Neutrophil (primary cell): ENCODE results near the gene COL2A1.

Source experiments
- H3K27ac ChIP-seq: fragments of 200-600 bp; sonication (generic); 2 replicates; pipeline ENCODE4 v1.5.1; 2016; ENCODE audit warnings: mild to moderate bottlenecking, moderate library complexity
- H3K27me3 ChIP-seq: fragments of 200-600 bp; sonication (generic); 2 replicates; pipeline ENCODE4 v1.6.0; 2016; ENCODE audit warnings: mild to moderate bottlenecking
- H3K36me3 ChIP-seq: fragments of 200-600 bp; sonication (generic); 2 replicates; pipeline ENCODE4 v1.5.1; 2017
- H3K4me1 ChIP-seq, 2 experiments: fragments of 200-600 bp in 1 of 2; sonication (generic) in 1 of 2; 1 replicate in 1 of 2; 2 replicates in 1 of 2; pipeline versions ENCODE4 v1.5.1 to v1.6.1; 2013 to 2016; ENCODE audit warnings: low read depth in 1 of 2, low read length in 1 of 2, mild to moderate bottlenecking in 1 of 2, moderate library complexity in 1 of 2; ENCODE audit not compliant: control insufficient read depth in 1 of 2, insufficient read depth in 1 of 2
- H3K4me3 ChIP-seq, 2 experiments: fragments of 200-600 bp in 1 of 2; sonication (generic) in 1 of 2; 1 replicate in 1 of 2; 2 replicates in 1 of 2; pipeline ENCODE4 v1.5.1; 2013 to 2016; ENCODE audit warnings: low read depth in 1 of 2, low read length in 1 of 2, mild to moderate bottlenecking in 1 of 2, moderate library complexity in 1 of 2
- H3K9me3 ChIP-seq: fragments of 200-600 bp; sonication (generic); 2 replicates; pipeline ENCODE4 v1.5.1; 2016
- TF ChIP-seq, protein P1 (sequence below): fragments of 200-600 bp; sonication (generic); IDR thresholded peaks from 2 replicates; pipeline ENCODE4 v1.5.1; 2016; ENCODE audit warnings: antibody characterized with exemption

The COL2A1 gene

DNA sequence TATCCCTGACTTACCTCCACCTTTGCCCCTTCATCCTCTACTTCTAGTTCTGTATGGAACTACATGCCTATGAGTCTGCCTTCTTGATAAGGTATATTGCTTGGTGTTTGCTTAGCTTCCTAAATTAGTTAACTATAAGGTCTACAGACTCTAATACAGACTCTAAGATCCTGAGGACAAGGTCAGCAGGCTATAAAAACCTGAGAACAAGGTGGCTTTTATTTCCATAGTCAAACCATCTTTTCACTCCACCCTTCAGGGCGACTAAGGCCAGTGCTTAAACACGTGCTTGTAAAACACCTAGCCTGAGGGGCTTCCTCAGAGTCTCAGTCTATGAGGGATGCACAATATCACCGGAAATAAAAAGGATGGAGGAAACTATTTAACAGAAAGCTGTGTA, 36.1 kb upstream of the COL2A1 start:
- Histone ChIP-seq H3K27me3 (no peaks in the 10 kb centered on the region), H3K36me3 (peaks cover 31% of the 10 kb centered on the region), H3K4me3 (no peak overlapping the region), H3K27ac (no peak overlapping the region), H3K4me1 (no peaks in the 10 kb centered on the region), H3K9me3 (no peaks in the 10 kb centered on the region)
- TF ChIP-seq, protein P1, sequence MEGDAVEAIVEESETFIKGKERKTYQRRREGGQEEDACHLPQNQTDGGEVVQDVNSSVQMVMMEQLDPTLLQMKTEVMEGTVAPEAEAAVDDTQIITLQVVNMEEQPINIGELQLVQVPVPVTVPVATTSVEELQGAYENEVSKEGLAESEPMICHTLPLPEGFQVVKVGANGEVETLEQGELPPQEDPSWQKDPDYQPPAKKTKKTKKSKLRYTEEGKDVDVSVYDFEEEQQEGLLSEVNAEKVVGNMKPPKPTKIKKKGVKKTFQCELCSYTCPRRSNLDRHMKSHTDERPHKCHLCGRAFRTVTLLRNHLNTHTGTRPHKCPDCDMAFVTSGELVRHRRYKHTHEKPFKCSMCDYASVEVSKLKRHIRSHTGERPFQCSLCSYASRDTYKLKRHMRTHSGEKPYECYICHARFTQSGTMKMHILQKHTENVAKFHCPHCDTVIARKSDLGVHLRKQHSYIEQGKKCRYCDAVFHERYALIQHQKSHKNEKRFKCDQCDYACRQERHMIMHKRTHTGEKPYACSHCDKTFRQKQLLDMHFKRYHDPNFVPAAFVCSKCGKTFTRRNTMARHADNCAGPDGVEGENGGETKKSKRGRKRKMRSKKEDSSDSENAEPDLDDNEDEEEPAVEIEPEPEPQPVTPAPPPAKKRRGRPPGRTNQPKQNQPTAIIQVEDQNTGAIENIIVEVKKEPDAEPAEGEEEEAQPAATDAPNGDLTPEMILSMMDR, result no peak

DNA sequence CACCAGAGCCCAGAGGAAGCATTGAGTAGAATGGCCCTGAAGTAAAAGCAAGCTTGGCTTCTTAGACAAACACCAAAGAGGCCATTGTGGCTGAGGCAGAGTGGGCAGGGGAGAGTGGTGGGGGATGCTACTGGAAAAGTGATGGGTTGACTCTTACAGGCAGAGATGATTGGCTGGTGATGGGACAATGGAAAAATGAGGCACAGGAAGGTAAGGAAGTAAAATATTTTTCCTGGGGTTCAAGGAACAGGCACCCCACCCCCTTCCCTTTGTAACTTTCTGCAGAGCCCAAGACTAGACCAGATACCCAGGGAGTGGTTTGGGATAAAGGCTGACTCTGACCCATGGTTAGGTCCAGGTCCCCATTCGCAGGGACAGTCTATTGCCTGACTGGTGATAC, 34.9 kb upstream of the COL2A1 start:
- TF ChIP-seq, protein P1, result no peak
- no peaks in the 10 kb centered on the region for H3K27me3 ChIP-seq
- H3K4me1 ChIP-seq, result no peaks in the 10 kb centered on the region
- no peak overlapping the region for H3K27ac ChIP-seq
- no peak overlapping the region for H3K4me3 ChIP-seq
- H3K9me3 ChIP-seq, result no peaks in the 10 kb centered on the region
- peaks cover 19% of the 10 kb centered on the region for H3K36me3 ChIP-seq

DNA sequence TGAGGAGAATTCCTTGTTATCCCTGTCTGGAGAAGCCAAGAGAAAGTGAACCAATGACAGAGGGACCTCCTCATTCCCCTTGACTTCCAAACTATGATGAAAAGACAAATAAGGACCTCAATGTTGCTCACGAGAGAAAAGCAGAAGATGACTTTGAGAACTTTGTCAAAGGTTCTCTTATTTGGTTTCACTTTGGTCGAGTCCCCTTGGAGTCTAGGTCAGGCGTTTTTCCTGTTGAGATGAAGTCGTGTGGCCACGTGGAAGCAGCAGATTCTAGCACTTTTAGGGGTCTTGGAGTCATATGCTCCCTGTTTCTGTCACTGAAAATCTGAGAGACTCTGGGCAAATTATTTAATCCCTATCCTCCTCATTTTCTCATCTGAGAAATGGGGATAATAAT, 33.8 kb upstream of the COL2A1 start:
- H3K27ac ChIP-seq, result no peak overlapping the region
- TF ChIP-seq, protein P1, result no peak
- H3K36me3 ChIP-seq, result peaks cover 8% of the 10 kb centered on the region
- no peaks in the 10 kb centered on the region for H3K27me3 ChIP-seq
- H3K4me1 ChIP-seq, result no peaks in the 10 kb centered on the region
- H3K9me3 ChIP-seq, result no peaks in the 10 kb centered on the region
- no peak overlapping the region for H3K4me3 ChIP-seq

DNA sequence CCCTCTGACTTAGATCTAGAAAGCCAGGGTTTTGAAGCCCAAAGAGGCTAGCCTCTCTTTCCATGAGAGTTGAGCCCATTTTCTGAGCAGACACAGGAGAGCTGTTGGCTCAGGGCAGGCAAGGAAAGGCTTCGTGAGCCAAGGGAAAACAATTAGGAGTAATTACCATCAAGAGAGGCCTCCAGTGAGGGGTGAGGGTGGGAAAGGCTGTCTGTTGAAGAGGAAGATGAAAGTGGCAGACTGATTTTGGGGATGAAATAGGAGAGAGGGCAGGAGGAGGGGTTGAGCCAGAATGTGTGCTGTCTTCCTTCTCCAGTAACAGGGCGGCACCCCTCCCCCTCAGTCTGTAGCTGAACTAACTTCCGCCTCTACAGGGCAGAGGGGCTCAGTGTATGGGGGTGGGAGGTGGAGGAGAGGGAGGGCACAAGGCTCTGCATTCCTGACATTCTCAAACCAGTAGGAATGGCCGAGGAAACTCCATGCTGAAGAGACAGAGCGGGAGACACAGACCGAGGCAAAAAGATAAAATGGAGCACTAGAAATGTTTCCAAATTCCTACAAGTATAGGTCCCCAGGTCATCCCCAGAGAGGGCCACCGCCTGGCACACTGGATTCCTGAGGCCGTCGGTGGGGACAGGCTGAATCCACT, 33.1 kb upstream of the COL2A1 start:
- no peaks in the 10 kb centered on the region for H3K9me3 ChIP-seq
- H3K4me1 ChIP-seq, result no peaks in the 10 kb centered on the region
- peaks cover 1% of the 10 kb centered on the region for H3K36me3 ChIP-seq
- no peaks in the 10 kb centered on the region for H3K27me3 ChIP-seq
- H3K27ac ChIP-seq, result no peak overlapping the region
- no peak overlapping the region for H3K4me3 ChIP-seq
- TF ChIP-seq, protein P1, result no peak

DNA sequence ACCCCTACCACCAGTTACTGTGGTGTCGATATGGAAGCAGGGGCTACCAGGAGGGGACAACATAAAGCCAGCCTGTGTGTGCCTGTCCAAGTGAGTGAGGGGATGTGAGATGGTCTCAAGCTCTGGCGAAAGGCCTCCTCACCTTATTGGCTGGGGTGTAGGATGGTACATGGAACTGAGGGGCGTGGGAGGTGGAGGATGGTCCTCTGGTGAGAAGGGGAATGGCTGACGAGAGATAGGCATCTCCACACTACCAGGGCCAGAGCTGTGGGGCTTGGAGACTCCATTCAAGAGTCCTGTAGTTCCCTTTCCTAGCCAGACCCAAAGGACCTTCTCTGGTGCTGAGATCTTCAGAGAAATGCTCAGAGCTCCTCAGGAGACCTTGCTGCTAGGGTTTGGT, 32.5 kb upstream of the COL2A1 start:
- H3K36me3 ChIP-seq, result no peaks in the 10 kb centered on the region
- TF ChIP-seq, protein P1, result no peak
- H3K27me3 ChIP-seq, result no peaks in the 10 kb centered on the region
- no peaks in the 10 kb centered on the region for H3K4me1 ChIP-seq
- H3K27ac ChIP-seq, result no peak overlapping the region
- H3K4me3 ChIP-seq, result no peak overlapping the region
- H3K9me3 ChIP-seq, result no peaks in the 10 kb centered on the region
